Glomerular visceral epithelial cell (primary cell): ENCODE results near the gene CD34.

ENCODE experiments used
- DNase-seq: peaks from one replicate; pipeline ENCODE4 v3.0.0-alpha.2; 2016; ENCODE audit errors: extremely low spot score

Gene CD34

DNA sequence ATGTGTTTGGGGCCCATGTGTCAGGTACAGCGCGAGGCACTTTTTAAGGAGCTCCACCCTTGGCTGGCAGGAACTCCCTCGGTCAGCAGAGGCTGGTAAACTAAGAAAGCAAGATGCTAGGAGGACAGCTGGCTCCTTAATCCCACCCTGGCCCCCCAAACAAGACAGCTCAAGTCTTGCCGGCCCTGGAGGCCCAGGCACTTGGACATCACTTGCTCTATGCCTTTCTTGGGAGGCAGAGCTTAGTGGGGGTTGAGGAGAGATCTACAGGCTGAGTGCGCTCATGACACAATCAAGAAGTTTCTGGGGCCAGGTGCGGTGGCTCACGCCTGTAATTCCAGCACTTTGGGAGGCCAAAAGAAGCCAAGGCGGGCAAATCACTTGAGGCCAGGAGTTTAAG is 78.1 kb downstream of the CD34 start:
- DNase-seq: no peak

- DNase-seq: peak; percentile 15
Observed at GRCh38 chr1:207831517-207832327, 79.2 kb downstream of the CD34 start.
